GM21381 (cell line): ENCODE measurements around the gene ARHGAP32.
A peak's percentile ranks its signal among the peaks of the same experiment; 100 is the strongest.

Experiments
- ATAC-seq: cut with Tn5 transposase; IDR thresholded peaks from one replicate; pipeline ENCODE4 v1.9.1; 2021; ENCODE audit warnings: mild to moderate bottlenecking, moderate library complexity; ENCODE audit not compliant: unreplicated experiment

Gene ARHGAP32

DNA sequence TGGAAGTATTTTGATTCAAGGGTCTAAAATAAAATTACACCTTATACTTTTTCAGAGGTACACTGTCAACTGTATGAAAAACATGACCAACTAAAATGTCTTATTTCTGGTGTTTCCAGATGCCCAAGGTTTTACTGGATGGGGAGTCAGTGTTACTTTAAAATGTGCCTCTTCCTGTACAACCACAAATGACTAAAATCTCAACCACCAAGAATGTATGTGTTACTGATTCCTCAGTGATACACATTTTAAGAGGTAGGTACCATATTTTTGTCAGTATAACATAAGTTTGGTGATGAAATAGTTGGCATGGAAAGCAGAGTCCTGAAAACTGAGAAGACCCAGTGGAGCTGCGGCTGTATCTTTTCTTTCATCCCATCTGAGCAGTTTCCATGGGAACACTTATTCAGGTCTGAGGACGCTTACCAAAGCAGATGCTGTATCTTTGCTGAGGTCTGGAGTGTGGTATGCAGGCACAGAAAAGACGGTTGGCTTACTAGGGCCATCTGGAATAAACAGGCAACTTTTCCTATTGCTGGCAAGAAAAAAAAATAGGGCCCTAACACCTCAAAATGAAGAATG is 228.3 kb downstream of the ARHGAP32 start:
- ATAC-seq: no peak

DNA sequence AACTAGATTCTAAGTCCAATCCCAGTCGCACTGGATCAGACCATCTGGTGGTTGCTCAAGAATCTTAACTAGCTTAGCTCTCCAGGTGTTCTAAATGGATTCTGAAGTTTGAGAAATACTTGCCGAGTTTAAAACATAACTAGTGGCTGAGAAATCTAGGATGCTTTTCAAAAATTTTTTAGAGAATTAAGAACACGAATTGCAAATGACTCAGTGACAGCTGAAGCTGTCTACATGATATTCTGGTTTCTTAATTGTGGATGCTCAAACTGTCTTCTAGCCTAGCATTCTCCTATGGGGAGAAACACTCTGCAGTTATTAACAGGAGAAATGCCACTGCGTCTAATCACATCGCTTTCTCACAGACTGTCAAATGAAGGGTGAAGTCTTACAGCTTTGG is 229.2 kb downstream of the ARHGAP32 start:
- no peak for ATAC-seq

DNA sequence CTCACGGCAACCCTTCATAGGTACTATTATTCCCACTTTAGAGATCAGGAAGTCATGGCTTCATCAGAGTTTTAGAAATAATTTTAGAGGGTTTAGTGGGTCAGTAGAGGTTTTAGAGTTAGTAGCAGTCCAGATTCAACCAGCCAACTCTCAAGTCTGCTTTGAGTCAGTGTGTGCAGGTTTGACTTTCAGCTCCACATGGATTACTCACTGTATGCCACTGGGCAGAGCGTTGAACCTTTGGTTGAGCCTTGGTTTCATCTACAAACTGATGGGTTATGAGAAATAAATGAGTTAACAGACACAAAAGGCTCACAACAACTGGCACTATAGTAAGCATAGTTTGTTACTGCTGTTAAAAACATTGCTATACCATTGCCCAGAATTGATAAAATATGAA is 230.5 kb downstream of the ARHGAP32 start:
- ATAC-seq: no peak

DNA sequence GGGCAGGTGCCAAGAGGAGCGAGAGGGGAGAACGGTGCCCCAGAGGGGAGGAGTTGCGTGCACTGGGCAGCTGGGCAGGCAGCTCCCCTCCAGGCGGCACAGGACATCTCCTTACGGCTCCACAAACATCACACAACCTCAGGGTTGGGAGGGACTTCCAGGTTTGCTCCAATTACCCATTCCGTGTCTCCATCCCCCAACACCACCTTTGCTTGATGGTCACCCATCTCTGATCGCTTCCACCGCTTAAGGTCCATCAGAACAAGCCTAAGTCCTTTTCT is 235.0 kb downstream of the ARHGAP32 start:
- ATAC-seq: no peak

DNA sequence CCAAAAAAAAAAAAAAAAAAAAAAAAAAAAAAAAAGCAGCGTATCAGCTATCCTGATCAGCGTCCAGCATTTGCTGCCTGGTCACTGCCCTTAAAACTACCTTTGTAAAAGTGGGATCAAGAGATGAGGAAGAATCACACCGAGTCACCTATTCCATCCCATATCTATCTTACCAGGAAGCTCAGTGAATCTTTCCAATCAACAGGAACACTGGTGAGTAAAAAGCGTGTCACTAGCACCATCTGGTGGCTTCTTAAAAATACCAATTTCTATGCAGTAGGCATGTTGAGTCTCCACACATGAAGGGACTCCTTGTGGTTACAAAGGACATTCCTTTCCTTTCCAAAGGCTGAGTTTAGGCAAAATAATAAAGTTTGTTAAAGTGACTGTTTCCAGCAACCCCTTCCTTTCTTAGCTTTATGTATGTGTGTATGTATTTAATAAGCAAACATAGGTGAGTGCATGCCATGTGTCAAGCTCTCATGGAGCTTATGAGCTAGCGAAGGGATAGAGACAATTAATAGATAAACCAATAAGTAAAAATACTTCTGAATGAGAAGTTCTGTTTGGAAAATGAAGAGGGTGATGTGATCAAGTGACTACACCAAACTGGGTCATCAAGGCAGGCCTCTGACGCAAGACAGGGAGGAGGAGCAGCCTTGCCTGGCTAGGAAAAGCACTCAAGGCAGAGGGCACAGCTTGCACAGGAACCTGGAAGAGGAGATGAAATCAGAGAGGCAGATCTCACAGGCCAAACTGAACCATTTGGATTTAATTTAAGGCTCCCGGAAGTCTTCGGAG is 235.5 kb downstream of the ARHGAP32 start:
- ATAC-seq: peak; percentile 69

DNA sequence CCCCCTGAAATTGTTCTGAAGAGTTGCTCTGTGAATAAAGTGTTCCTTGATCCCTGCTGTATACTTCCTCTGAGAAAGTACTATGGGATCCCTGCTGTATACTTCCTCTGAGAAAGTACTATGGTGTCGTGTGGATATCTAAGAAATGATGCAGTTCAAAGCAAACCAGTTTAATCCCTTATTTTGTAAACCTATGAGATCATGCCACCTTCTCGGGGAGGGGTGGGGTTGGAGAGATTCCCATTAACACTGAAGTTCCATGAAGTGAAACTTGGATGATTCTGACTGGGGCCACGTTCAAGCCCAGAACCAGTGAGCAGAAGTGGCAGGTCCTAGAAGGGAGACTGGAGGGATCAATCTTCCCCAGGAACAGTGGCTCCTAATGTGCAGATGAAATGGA is 236.5 kb downstream of the ARHGAP32 start:
- no peak for ATAC-seq

DNA sequence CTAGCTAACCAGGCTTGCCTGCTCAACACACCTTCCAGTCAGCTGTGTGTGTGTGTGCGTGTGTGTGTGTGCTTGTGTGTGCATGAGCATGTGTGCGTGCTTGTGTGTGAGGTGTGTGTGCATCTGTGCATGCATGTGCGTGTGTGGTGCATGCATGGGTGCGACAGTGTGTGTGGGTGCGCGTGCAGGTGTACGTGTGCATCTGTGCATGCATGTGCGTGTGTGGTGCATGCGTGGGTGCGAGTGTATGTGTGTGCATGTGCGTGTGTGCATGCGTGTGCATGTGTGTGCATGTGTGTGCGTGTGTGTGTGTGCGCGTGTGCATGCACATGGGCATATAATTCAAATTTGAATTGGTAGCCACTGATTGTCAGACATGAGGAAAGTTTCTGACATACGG is 239.0 kb downstream of the ARHGAP32 start:
- ATAC-seq: no peak

DNA sequence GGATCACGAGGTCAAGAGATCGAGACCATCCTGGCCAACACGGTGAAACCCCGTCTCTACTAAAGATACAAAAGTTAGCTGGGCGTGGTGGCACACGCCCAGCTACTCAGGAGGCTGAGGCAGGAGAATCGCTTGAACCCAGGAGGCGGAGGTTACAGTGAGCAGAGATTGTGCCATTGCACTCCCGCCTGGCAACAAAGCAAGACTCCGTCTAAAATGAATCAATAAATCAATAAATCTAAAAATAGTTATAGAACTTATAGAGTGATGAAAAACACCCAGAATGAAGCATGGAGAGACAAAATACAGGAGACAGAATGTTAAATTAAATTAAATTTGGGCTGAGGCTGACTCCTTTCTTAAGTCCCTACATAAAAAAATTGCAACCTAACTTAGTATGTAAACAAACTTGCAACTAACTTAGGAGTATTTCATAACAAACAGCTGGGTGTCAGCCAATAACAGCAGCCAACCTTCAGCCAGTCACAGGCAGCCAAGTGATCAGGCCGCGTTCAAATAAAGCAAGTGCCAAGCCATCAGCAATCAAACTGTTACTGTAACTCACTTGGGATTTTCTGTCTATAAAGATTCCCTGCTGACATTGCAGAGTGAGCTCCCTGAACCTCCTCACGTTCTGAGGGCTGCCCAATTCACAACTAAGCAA is 242.2 kb downstream of the ARHGAP32 start:
- no peak for ATAC-seq

DNA sequence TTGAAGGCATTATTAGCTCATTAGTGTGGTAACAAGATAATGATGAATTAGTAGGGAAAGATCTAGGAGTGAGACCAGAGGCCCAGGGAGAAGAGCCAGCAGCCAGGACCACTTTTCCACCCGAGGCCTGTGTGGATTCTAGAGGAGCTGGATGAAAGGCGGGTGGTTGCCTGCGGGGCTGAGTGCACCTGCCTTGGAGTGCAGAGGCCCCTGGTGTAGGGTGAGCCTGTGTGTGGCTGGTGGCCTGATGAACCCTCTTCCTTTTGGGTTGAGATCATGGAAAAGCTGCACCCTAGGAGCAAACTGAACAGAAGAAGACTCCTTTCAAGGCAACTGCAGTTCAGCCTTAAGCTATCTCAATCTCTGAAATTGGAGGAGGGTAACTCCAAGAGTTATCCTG is 243.5 kb downstream of the ARHGAP32 start:
- ATAC-seq: no peak

DNA sequence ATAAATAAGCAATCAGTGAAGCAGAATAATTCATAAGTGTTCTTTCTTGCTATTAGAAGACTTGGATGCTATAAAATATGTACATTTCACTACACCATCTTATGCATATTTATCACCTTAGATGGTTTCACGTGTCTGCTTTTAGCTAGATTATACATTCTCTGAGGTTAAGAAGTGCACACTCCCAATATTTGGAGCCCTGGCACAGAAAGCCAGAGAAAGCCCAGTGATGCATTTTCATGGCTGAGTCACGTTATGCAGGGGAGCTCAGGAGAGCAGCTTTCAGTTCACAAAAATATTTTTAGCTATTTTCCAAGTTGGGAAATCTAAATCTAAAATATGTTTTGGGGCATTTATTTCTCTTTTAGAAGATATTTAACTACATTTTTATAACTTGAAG is 244.4 kb downstream of the ARHGAP32 start:
- ATAC-seq: no peak

DNA sequence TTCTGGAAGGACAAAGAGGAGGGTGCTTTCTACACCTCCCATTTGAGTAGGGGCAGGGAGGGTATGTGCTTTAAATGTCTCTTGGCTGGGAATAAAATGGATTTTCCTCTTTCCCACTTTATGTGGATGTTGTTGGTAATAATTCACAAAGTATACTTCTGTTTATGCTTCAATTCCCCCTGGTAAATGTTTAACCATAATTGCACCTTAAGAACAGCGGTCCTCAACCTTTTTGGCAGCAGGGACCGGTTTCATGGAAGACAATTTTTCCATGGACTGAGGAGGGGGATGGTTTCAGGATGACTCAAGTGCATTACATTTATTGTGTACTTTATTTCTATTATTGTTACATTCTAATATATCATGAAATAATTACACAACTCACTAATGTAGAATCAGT is 245.5 kb downstream of the ARHGAP32 start:
- no peak for ATAC-seq

DNA sequence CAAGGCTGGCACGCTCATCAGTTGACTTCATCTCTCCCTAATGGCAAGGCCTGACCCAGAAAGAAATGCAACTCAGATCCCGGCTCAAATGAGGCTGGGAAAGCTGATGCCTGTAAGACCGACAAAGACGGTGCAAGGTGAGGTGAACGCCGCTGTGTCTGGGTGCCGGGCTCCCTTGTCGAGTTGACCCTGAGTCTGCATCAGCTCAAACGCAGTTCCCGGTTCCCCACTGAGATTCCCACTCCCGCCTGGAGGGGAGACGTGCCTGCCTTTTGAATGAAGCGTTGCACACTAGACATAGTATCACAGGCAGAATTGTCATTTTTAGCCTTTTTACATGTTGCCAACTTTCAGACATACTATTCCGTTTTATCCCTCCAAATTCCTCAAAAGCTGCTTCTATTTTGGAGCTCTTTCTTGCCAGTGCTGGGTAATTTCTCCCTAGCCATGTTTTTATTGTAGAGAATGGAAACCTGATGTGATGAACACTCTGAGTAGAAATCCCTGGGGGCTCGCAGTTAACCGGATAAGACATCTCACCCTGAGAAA is 248.6 kb downstream of the ARHGAP32 start:
- ATAC-seq: no peak

DNA sequence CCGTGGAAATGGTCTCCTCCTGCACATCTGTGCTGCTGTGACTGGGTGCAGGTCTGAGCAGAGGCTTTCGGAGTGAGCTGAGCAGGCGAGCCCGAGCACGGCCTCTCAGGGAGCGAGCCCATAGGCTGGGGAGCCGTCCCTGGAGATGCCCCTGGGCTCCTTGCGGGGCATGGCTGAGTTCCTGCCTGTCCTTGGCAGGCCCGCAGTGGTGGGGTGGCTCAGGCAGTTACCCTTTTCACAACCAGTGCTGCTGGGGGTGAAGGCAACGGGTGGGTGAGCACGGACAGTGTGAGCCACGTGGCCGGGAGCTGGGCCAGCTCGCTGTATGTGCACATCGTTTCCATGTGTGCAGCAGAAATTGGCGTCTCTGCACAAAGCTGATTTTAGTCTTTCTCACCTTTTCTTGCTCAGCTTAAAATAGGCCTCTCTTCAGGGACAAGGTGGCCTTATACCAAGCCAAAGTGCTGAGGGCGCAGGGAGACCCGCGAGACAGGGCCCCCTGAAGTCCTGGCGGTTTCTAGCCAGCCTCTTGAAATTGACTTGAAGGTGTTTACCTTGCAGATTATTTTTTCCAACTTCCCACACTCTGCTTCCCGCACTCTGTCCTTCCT is 249.2 kb downstream of the ARHGAP32 start, which contains the start of gene TP53AIP1:
TP53AIP1 (minus strand) TSS at position 55 of the 611 bp plus-strand sequence. CDS start 5,053 bp downstream, outside the sequence.
- no peak for ATAC-seq

DNA sequence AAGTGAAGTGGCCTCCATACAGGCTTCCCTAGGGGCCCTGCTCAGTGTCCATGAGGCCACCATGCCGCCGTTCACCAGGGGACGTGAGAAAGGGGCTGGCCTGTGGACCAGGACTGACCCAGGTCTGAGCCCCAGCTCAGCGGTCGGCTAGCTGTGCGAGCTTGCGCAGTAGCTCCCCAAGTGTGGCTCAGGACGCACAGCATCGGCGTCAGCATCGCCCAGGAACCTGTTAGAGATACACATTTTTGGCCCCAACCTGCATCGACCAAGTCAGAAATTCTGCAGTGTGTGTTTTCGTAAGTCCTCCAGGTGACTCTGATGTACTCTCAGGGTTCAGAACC is 249.9 kb downstream of the ARHGAP32 start:
- ATAC-seq: no peak

DNA sequence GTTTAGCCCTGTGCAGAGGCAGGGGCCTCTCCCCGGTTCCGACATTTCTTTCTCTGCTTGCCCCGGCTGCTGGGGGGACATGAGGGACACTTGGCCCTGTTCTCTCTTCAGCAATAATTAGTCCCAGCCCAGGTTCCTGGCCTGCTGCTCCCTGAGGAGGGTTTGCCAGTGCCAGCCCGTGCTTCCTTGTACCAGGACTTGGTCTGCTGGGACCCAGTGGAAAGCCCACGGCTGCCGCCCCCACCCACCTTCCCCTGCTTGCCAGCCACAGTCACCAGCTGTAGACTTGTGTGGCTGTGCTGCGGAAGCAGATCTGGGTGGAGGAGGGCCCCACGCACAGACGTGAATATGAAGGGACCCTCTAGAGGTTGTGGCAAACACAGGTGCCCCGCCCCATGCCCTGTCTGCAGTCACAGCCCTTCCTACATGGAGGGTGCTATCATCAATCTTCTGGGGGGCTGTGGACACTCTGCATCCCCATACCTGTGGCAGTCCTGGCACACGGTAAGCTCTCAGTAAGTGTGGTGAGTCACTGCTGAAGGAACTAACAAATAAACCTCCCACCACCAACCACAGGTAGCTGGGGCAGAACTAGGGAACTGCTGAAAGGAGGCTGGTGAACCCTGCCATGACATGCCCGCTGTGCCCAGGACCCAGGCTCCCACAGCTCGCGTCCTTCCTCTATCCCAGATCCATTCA is 250.4 kb downstream of the ARHGAP32 start:
- no peak for ATAC-seq

DNA sequence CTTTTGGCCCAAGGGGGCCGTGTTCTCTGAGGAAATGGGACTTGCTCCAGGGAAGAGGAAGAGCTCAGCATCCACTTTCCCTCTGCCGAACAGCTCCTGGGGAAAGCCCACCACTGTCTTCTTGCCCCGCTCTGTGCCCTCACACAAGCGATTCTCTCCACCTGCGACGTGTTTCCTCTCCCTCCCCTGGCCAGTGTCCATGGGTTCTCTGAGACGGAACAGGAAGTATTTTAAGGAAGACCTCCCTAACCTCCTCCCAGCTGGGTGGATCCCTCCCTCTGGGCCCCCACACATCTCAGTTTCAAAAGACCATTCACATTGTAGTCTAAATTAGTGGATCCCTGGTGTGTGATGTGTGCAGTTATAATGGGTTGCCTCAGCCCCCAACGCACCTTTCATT is 251.0 kb downstream of the ARHGAP32 start:
- no peak for ATAC-seq

DNA sequence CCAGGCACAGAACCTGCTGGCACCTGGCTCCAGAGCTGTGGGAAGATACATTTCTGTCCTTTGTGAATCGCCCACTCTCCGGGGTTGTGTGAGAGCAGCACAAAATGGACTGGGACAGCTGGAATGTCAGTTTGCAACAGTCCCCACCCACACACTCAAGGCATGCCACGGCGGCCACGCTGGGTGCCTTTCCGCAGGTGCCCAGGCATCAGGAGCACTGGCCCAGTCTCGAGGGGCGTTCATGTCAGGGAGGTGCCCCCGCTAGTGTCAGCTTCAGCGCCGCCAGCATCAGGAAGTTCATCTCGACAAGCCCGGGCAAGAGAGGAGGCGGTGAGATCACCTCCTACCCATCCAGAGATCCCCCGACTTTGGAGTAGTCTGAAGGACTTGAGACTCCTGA is 251.5 kb downstream of the ARHGAP32 start:
- ATAC-seq: no peak

DNA sequence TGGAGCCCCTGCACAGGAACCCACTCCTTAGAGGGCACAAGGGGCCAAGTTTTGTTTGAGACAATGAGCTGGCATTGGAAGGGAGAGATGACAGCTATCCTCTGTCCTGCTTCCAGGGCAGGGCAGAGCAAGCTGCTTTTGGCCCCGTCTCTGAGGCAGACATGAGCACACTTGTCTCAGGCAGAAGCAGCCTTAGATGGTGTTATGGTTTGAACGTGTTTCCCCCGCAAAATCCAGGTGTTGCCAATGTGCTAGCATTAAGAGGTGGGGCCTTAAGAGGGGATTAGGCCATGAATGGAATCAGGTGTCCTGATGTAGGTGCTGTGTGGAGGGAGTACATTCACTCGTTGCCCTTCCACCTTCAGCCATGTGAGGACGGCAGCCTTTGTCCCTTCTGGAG is 252.0 kb downstream of the ARHGAP32 start:
- ATAC-seq: no peak

DNA sequence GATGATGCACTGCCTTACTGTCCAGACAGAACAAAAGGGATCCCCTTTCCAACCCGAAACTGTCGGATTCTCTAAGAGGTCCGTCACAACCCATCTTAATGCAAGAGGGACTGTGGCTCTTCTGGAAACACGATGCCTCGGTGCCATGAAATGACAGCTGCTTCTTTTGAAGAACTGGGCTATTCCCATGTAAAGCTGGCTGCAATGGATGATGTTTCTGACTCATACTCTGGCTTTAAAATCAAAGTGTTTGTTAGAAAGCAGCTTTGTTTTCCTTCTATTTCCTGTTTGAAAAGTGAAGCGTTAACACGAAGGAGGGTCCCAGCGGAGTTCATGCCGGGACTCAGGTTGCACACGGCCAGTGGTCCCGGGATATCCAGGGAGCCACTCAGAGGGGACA is 252.5 kb downstream of the ARHGAP32 start:
- ATAC-seq: no peak

DNA sequence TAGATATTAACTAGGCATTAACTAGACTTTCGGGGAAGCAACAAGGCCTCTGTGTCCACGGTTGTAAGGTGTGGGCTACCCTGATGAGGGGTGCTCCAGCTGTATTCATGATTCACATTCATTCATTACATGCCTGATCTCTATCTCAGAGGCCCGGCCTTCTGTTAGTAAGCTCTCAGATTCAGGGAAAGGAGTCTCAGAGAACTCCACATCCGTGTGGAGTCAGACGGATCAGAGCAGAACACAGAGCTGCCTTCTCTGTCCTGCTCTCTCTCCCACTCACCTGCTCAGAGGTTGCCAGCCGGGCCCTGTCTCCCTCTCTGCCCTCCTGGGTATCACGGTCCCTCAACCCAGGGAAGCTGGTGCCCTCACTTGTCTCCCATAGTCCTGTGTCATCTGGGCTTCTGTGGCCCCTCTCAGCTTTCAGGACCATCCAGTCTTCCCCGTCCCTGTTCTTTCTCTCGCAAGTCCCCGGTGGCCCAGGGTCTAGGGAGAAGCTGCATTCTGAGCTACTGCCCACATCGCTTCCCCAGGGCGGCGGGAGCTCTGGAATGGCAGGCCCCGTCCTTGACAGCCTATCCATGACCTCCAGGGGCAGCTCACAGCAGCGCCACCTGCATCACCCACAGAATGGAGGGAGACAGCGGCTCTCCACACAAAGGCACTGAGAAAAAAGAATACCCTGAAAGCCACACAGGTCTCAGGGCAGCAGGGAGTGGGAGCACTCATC is 253.8 kb downstream of the ARHGAP32 start:
- ATAC-seq: no peak
